ENCODE measurements around the gene DIS3L. TPM values are rescaled to one million over a fixed set of nuclear protein-coding genes. Genes with fewer than 3 reads are reported as not detected.

Gene DIS3L
- total RNA-seq, 1 experiment from 2014 or later = 32.9 TPM

DNA sequence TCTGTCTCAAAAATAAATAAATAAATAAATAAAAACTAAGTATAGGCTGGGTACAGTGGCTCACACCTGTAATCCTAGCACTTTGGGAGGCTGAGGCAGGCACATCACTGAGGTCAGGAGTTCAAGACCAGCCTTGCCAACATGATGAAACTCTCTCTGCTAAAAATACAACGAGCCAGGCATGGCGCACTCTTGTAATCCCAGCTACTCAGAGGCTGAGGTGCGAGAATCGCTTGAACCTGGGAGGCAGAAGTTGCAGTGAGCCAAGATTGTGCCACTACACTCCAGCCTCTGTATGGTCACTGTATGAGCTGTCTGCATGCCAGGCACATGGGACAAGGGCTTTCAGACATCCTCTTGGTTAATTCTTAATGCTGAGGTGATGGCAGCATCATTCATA is 34.4 kb downstream of the DIS3L start:
- no peak for DNase-seq (ENCODE audit: low spot score)
- Mint-ChIP-seq H3K4me3 (no peak overlapping the region), H3K27me3 (ENCODE audit: low read depth) (no peaks in the 10 kb centered on the region), H3K27ac (no peak overlapping the region), H3K36me3 (peaks cover 63% of the 10 kb centered on the region), H3K9me3 (no peaks in the 10 kb centered on the region), H3K4me1 (no peaks in the 10 kb centered on the region)
- no peak for ATAC-seq
- CTCF ChIA-PET = no interaction called here
- TF ChIP-seq IRF1 (CRISPR knock-in tag; IDR thresholded peaks at IDR 0.05) (no peak), GRHL2 (CRISPR knock-in tag; IDR thresholded peaks at IDR 0.05; ENCODE audit: insufficient replicate concordance, severe bottlenecking) (no peak), ZBTB43 (CRISPR knock-in tag; IDR thresholded peaks at IDR 0.05) (no peak), FOXJ3 (CRISPR knock-in tag; IDR thresholded peaks at IDR 0.05; ENCODE audit: borderline replicate concordance) (no peak), AR (CRISPR knock-in tag; IDR thresholded peaks at IDR 0.05) (no peak), GABPB1 (CRISPR knock-in tag; IDR thresholded peaks at IDR 0.05) (no peak)
- TF ChIP-seq, protein P1, sequence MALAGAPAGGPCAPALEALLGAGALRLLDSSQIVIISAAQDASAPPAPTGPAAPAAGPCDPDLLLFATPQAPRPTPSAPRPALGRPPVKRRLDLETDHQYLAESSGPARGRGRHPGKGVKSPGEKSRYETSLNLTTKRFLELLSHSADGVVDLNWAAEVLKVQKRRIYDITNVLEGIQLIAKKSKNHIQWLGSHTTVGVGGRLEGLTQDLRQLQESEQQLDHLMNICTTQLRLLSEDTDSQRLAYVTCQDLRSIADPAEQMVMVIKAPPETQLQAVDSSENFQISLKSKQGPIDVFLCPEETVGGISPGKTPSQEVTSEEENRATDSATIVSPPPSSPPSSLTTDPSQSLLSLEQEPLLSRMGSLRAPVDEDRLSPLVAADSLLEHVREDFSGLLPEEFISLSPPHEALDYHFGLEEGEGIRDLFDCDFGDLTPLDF (CRISPR knock-in tag; IDR thresholded peaks at IDR 0.05) = no peak
- TF ChIP-seq, protein P2, sequence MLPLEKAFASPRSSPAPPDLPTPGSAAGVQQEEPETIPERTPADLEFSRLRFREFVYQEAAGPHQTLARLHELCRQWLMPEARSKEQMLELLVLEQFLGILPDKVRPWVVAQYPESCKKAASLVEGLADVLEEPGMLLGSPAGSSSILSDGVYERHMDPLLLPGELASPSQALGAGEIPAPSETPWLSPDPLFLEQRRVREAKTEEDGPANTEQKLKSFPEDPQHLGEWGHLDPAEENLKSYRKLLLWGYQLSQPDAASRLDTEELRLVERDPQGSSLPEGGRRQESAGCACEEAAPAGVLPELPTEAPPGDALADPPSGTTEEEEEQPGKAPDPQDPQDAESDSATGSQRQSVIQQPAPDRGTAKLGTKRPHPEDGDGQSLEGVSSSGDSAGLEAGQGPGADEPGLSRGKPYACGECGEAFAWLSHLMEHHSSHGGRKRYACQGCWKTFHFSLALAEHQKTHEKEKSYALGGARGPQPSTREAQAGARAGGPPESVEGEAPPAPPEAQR (CRISPR knock-in tag; IDR thresholded peaks at IDR 0.05) = no peak
- POLR2A ChIA-PET = no interaction called here

DNA sequence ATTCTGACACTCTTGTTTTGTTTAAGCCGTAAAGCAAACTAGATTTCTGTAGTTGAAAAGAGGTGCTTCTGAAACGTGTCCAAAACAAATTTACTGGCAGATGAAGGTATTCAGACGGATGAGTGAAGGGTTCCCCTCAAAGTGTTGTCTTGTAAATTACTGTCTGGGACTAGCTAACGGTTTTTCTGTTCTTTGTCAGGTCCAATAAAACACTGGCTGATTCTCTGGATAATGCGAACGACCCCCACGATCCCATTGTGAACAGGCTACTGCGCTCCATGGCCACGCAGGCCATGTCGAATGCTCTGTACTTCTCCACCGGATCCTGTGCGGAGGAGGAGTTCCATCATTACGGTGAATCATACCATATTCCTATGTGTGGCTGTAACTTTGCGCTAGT is 35.4 kb downstream of the DIS3L start:
- Mint-ChIP-seq H3K27me3 (ENCODE audit: low read depth) (no peaks in the 10 kb centered on the region), H3K27ac (no peak overlapping the region), H3K4me3 (no peak overlapping the region), H3K36me3 (peaks cover 65% of the 10 kb centered on the region), H3K4me1 (no peaks in the 10 kb centered on the region), H3K9me3 (no peaks in the 10 kb centered on the region)
- no peak for ATAC-seq
- ChIA-PET CTCF (no interaction called here), POLR2A (no interaction called here)
- DNase-seq (ENCODE audit: low spot score) = no peak
- TF ChIP-seq TEAD1 (CRISPR knock-in tag; IDR thresholded peaks at IDR 0.05) (no peak), ARID4B (CRISPR knock-in tag; IDR thresholded peaks at IDR 0.05; ENCODE audit: borderline replicate concordance) (no peak), ZNF138 (CRISPR knock-in tag; conservative IDR thresholded peaks at IDR 0.05) (no peak), FOXP1 (CRISPR knock-in tag; IDR thresholded peaks at IDR 0.05; ENCODE audit: borderline replicate concordance) (no peak), ZNF416 (CRISPR knock-in tag; IDR thresholded peaks at IDR 0.05) (no peak), NFYB (CRISPR knock-in tag; conservative IDR thresholded peaks at IDR 0.05; ENCODE audit: low read depth) (no peak), ZNF263 (CRISPR knock-in tag; IDR thresholded peaks at IDR 0.05; ENCODE audit: low read depth) (no peak), E2F4 (CRISPR knock-in tag; IDR thresholded peaks at IDR 0.05; ENCODE audit: borderline replicate concordance, low read depth) (no peak), SMAD3 (CRISPR knock-in tag; IDR thresholded peaks at IDR 0.05; ENCODE audit: borderline replicate concordance) (no peak), SP1 (CRISPR knock-in tag; conservative IDR thresholded peaks at IDR 0.05) (no peak)
- TF ChIP-seq, protein P2 (CRISPR knock-in tag; IDR thresholded peaks at IDR 0.05) = no peak
- TF ChIP-seq, protein P3, sequence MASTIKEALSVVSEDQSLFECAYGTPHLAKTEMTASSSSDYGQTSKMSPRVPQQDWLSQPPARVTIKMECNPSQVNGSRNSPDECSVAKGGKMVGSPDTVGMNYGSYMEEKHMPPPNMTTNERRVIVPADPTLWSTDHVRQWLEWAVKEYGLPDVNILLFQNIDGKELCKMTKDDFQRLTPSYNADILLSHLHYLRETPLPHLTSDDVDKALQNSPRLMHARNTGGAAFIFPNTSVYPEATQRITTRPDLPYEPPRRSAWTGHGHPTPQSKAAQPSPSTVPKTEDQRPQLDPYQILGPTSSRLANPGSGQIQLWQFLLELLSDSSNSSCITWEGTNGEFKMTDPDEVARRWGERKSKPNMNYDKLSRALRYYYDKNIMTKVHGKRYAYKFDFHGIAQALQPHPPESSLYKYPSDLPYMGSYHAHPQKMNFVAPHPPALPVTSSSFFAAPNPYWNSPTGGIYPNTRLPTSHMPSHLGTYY (CRISPR knock-in tag; IDR thresholded peaks at IDR 0.05) = no peak
